Measurements from ENCODE around the gene SPAG5. TPM values are rescaled to one million over a fixed set of nuclear protein-coding genes. Genes with fewer than 3 reads are reported as not detected.

SPAG5 gene
- total and polyA plus RNA-seq, 10 of the 15 experiments (the other 5 are each of a cell fraction or from before 2014, with no cell fraction given): 73.5 to 171 (median 106) TPM

- TF ChIP-seq RAD21 (IDR thresholded peaks at IDR 0.05; ENCODE audit: insufficient read depth, low read depth, low read length) (no peak), NFIC (IDR thresholded peaks at IDR 0.05; ENCODE audit: low read depth, low read length) (no peak), REST (IDR thresholded peaks at IDR 0.05; ENCODE audit: low read depth, low read length) (no peak), SRF (IDR thresholded peaks at IDR 0.05; ENCODE audit: low read depth in 2 of 2, low read length in 2 of 2) (no peak), CEBPZ (IDR thresholded peaks at IDR 0.05; ENCODE audit: low read depth, low read length) (no peak), EGR1 (IDR thresholded peaks at IDR 0.05; ENCODE audit: borderline replicate concordance in 1 of 2, low read depth in 2 of 2, low read length in 2 of 2) (no peak), MEF2B (IDR thresholded peaks at IDR 0.05; ENCODE audit: partially characterized antibody, poor library complexity, severe bottlenecking) (no peak), PKNOX1 (IDR thresholded peaks at IDR 0.05) (no peak), ZBTB40 (IDR thresholded peaks at IDR 0.05; ENCODE audit: borderline replicate concordance) (no peak), HCFC1 (IDR thresholded peaks at IDR 0.05; ENCODE audit: low read length) (no peak), CBX3 (IDR thresholded peaks at IDR 0.05; ENCODE audit: borderline replicate concordance, low read depth) (no peak), TCF12 (IDR thresholded peaks at IDR 0.05; ENCODE audit: low read depth, low read length) (no peak), PRDM15 (CRISPR knock-in tag; IDR thresholded peaks at IDR 0.05) (no peak)
These were observed 31.2 kb downstream of the SPAG5 start (continued) for GRCh38 chr17:28567604-28568003.

Data from GM12878 (cell line).